IMR-90 (cell line): Measurements from ENCODE around the gene IGLL5. TPM values are rescaled to one million over a fixed set of nuclear protein-coding genes. Genes with fewer than 3 reads are reported as not detected.

Experiments used
- ATAC-seq: fragments of 200-7000 bp; cut with Tn5 transposase; 2 replicates; pipeline ENCODE4 v1.9.1; 2020; ENCODE audit warnings: low read depth, mild to moderate bottlenecking, moderate library complexity
- BruUV-seq: library from RNA; stranded (reverse); fragments of 400-500 nt; replicated peaks from 2 replicates; lab custom pipeline; 2021; lab: Mats Ljungman, UMichigan
- CTCF ChIA-PET: fragments of 300-600 bp; formaldehyde crosslinking; extraction: SDS; loops from one replicate; lab custom pipeline; 2021; ENCODE audit warnings: antibody characterized with exemption; lab: Yijun Ruan, JAX
- POLR2A ChIA-PET: fragments of 300-600 bp; sonication (Branson Sonifier 250); formaldehyde crosslinking; loops from one replicate; lab custom pipeline; 2022; ENCODE audit warnings: antibody characterized with exemption; ENCODE audit not compliant: unreplicated experiment; lab: Charles Lee
- DNase-seq: peaks from one replicate; pipeline ENCODE4 v3.0.0; 2013
- H2AFZ ChIP-seq: replicated peaks from 2 replicates; pipeline ENCODE3; 2013; ENCODE audit warnings: low read length, mild to moderate bottlenecking; ENCODE audit not compliant: poor library complexity
- H2AK5ac ChIP-seq: 2 replicates; pipeline ENCODE4 v1.6.1; 2013; ENCODE audit warnings: low read depth, low read length, inconsistent platforms
- H2AK9ac ChIP-seq: replicated peaks from 2 replicates; pipeline ENCODE3; 2013; ENCODE audit warnings: mild to moderate bottlenecking, low read depth, low read length, moderate library complexity; ENCODE audit not compliant: poor library complexity
- H2BK120ac ChIP-seq: 2 replicates; pipeline ENCODE4 v1.6.1; 2013; ENCODE audit warnings: low read depth, low read length, inconsistent platforms
- H2BK15ac ChIP-seq: 3 replicates; pipeline ENCODE4 v1.6.1; 2013; ENCODE audit warnings: low read depth, low read length, inconsistent platforms
- H2BK20ac ChIP-seq: 2 replicates; pipeline ENCODE4 v1.6.1; 2013; ENCODE audit warnings: low read depth, mild to moderate bottlenecking, inconsistent platforms, low read length, moderate library complexity
- H2BK5ac ChIP-seq: 2 replicates; pipeline ENCODE4 v1.6.1; 2013; ENCODE audit warnings: mild to moderate bottlenecking, low read depth, low read length, inconsistent platforms; ENCODE audit not compliant: poor library complexity, severe bottlenecking
- H3K14ac ChIP-seq: replicated peaks from 2 replicates; pipeline ENCODE4 v1.6.1; 2013; ENCODE audit warnings: low read depth, low read length, inconsistent platforms
- H3K18ac ChIP-seq: 2 replicates; pipeline ENCODE4 v1.6.1; 2013; ENCODE audit warnings: low read depth, low read length, control low read depth
- H3K23ac ChIP-seq: 2 replicates; pipeline ENCODE4 v1.6.1; 2013; ENCODE audit warnings: low read depth, low read length, inconsistent platforms
- H3K27ac ChIP-seq: 2 replicates; pipeline ENCODE4 v1.5.1; 2013; ENCODE audit warnings: mild to moderate bottlenecking, control low read depth, low read length; ENCODE audit not compliant: insufficient read depth
- H3K27me3 ChIP-seq: 2 replicates; pipeline ENCODE4 v1.6.1; 2013; ENCODE audit warnings: low read length; ENCODE audit not compliant: control insufficient read depth, insufficient read depth
- H3K36me3 ChIP-seq: 2 replicates; pipeline ENCODE4 v1.6.1; 2013; ENCODE audit warnings: low read length, mixed read lengths; ENCODE audit not compliant: control insufficient read depth, insufficient read depth
- H3K4ac ChIP-seq: 2 replicates; pipeline ENCODE4 v1.6.1; 2013; ENCODE audit warnings: low read depth, low read length, inconsistent platforms
- H3K4me1 ChIP-seq: 2 replicates; pipeline ENCODE4 v1.6.1; 2013; ENCODE audit warnings: low read length, mixed read lengths; ENCODE audit not compliant: control insufficient read depth, insufficient read depth
- H3K4me2 ChIP-seq: 2 replicates; pipeline ENCODE4 v1.6.1; 2013; ENCODE audit warnings: low read depth, mild to moderate bottlenecking, control low read depth, low read length, moderate library complexity
- H3K4me3 ChIP-seq: 2 replicates; pipeline ENCODE4 v1.5.1; 2013; ENCODE audit warnings: low read depth, mild to moderate bottlenecking, control low read depth, low read length, moderate library complexity; ENCODE audit not compliant: insufficient read depth
- H3K56ac ChIP-seq: 2 replicates; pipeline ENCODE4 v1.6.1; 2013; ENCODE audit warnings: low read length, inconsistent platforms; ENCODE audit not compliant: insufficient read depth; ENCODE audit errors: extremely low read depth
- H3K79me1 ChIP-seq, 2 experiments: 2 replicates each; pipeline ENCODE4 v1.6.1; 2013; ENCODE audit warnings: low read length in 2 of 2, inconsistent platforms in 1 of 2, low read depth in 1 of 2
- H3K9ac ChIP-seq: 2 replicates; pipeline ENCODE4 v1.6.1; 2013; ENCODE audit warnings: low read depth, low read length, control low read depth
- H3K9me1 ChIP-seq: 2 replicates; pipeline ENCODE4 v1.6.1; 2013; ENCODE audit warnings: low read length, inconsistent platforms; ENCODE audit not compliant: insufficient read depth
- H3K9me3 ChIP-seq: 2 replicates; pipeline ENCODE4 v1.6.1; 2013; ENCODE audit warnings: low read length; ENCODE audit not compliant: control insufficient read depth, insufficient read depth
- H4K20me1 ChIP-seq: 2 replicates; pipeline ENCODE4 v1.6.1; 2013; ENCODE audit warnings: low read length, inconsistent platforms; ENCODE audit not compliant: insufficient read depth
- H4K5ac ChIP-seq: 2 replicates; pipeline ENCODE4 v1.6.1; 2013; ENCODE audit warnings: mild to moderate bottlenecking, low read depth, low read length, control low read depth
- H4K8ac ChIP-seq, 2 experiments: 2 replicates each; pipeline ENCODE4 v1.6.1; 2013; ENCODE audit warnings: low read depth in 2 of 2, low read length in 2 of 2, control low read depth in 1 of 2, inconsistent platforms in 1 of 2
- H4K91ac ChIP-seq: 2 replicates; pipeline ENCODE4 v1.6.1; 2013; ENCODE audit warnings: low read depth, low read length, inconsistent platforms; ENCODE audit not compliant: insufficient read depth
- BHLHE40 ChIP-seq: fragments of 150-350 bp; IDR thresholded peaks from 2 replicates; pipeline ENCODE4 v1.6.1; 2016; ENCODE audit warnings: mild to moderate bottlenecking, low read depth, low read length
- CEBPB ChIP-seq: IDR thresholded peaks from 2 replicates; pipeline ENCODE4 v1.6.1; 2012; ENCODE audit warnings: low read depth, low read length, improper control_type of control experiment
- CHD1 ChIP-seq: IDR thresholded peaks from 2 replicates; pipeline ENCODE4 v1.6.1; 2012; ENCODE audit warnings: low read depth, low read length, improper control_type of control experiment
- CTCF ChIP-seq: conservative IDR thresholded peaks from 2 replicates; pipeline ENCODE4 v1.5.1; 2012; ENCODE audit warnings: mild to moderate bottlenecking, low read depth, low read length, improper control_type of control experiment
- ELK1 ChIP-seq: fragments of 150-350 bp; IDR thresholded peaks from 2 replicates; pipeline ENCODE4 v1.6.1; 2016; ENCODE audit warnings: low read depth, mild to moderate bottlenecking, low read length, moderate library complexity, borderline replicate concordance
- FOS ChIP-seq: fragments of 150-350 bp; IDR thresholded peaks from 2 replicates; pipeline ENCODE4 v1.6.1; 2016; ENCODE audit warnings: low read depth, low read length
- MAFK ChIP-seq: IDR thresholded peaks from 2 replicates; pipeline ENCODE4 v1.6.1; 2012; ENCODE audit warnings: low read depth, low read length, improper control_type of control experiment
- MAZ ChIP-seq: IDR thresholded peaks from 2 replicates; pipeline ENCODE4 v1.6.1; 2012; ENCODE audit warnings: low read depth, mild to moderate bottlenecking, low read length, improper control_type of control experiment, moderate library complexity, borderline replicate concordance
- MXI1 ChIP-seq: IDR thresholded peaks from 2 replicates; pipeline ENCODE4 v1.6.1; 2012; ENCODE audit warnings: low read depth, mild to moderate bottlenecking, low read length, moderate library complexity, borderline replicate concordance
- NFE2L2 ChIP-seq: fragments of 150-350 bp; IDR thresholded peaks from 2 replicates; pipeline ENCODE4 v1.6.1; 2016; ENCODE audit warnings: low read depth, mild to moderate bottlenecking, low read length
- POLR2A ChIP-seq: IDR thresholded peaks from 2 replicates; pipeline ENCODE4 v1.6.1; 2012; ENCODE audit warnings: mild to moderate bottlenecking, low read depth, low read length
- RAD21 ChIP-seq: IDR thresholded peaks from 2 replicates; pipeline ENCODE4 v1.6.1; 2012; ENCODE audit warnings: low read length, improper control_type of control experiment
- RFX5 ChIP-seq: IDR thresholded peaks from 2 replicates; pipeline ENCODE4 v1.8.0; 2012; ENCODE audit warnings: low read depth, mild to moderate bottlenecking, low read length, moderate library complexity
- SMC3 ChIP-seq: fragments of 150-350 bp; IDR thresholded peaks from 2 replicates; pipeline ENCODE4 v1.6.1; 2016; ENCODE audit warnings: low read depth, mild to moderate bottlenecking, antibody characterized with exemption, low read length, moderate library complexity
- USF2 ChIP-seq: fragments of 150-350 bp; IDR thresholded peaks from 2 replicates; pipeline ENCODE4 v1.6.1; 2017; ENCODE audit warnings: mild to moderate bottlenecking, antibody characterized with exemption, low read length, low read depth
- WGBS, 2 experiments: methylation state at CpG; one replicate each; pipeline versions ENCODE4 v1.1.5 to v1.1.7; 2013; ENCODE audit warnings: missing lambda C conversion rate in 2 of 2; ENCODE audit not compliant: insufficient read length in 1 of 2; ENCODE audit errors: extremely low coverage in 2 of 2; 5-methylcytosine and 5-hydroxymethylcytosine counted together
- dilution Hi-C: fragments of 300-500 bp; cut with HindIII; formaldehyde crosslinking; loops from one replicate; pipeline ENCODE4 v1.14.3; 2018; ENCODE audit warnings: low sequenced_read_pairs; ENCODE audit not compliant: unreplicated experiment
- in situ Hi-C: fragments of 300-500 bp; cut with MboI; formaldehyde crosslinking; loops from 3 replicates; pipeline ENCODE4 v1.14.3; 2019; ENCODE audit warnings: low sequenced_read_pairs, inconsistent platforms, mixed read lengths
- intact Hi-C: fragments of 100-400 bp; cut with micrococcal nuclease; formaldehyde crosslinking; loops from 2 replicates; pipeline ENCODE4 v1.10.0; 2022
- polyA plus RNA-seq, 3 experiments: library from polyadenylated mRNA; depleted of rRNA; stranded (reverse); fragments of >200 nt; gene quantifications; 2 replicates each; pipeline ENCODE4 v1.2.3, GENCODE V29; 2012; ENCODE audit warnings: low replicate concordance in 1 of 3
- total RNA-seq: library from RNA; depleted of rRNA; stranded (reverse); fragments of >200 nt; gene quantifications from 2 replicates; pipeline ENCODE4 v1.2.3, GENCODE V29; 2012

The IGLL5 gene
- total and polyA plus RNA-seq, 2 of the 4 experiments (the other 2 are of a cell fraction): not detected

- H3K23ac ChIP-seq: no peak overlapping the region
- DNase-seq (no peak), ATAC-seq (no peak)
- WGBS, 2 experiments: 55% methylated on average over 8 of the region's 8 CpGs; no CpG with 5 or more reads in 1 of the 2 experiments
- no peaks in the 10 kb centered on the region for H4K20me1 ChIP-seq
- in situ Hi-C loops (no loop called here), intact Hi-C loops (no loop called here), dilution Hi-C loops (no loop called here)
- no peak overlapping the region for H2BK15ac ChIP-seq
- H3K56ac ChIP-seq: no peak overlapping the region
- no peak overlapping the region for H4K8ac ChIP-seq
- no peak overlapping the region for H2AK5ac ChIP-seq
- H3K9me1 ChIP-seq: no peaks in the 10 kb centered on the region
- no peaks in the 10 kb centered on the region for H3K4me1 ChIP-seq
- H3K9me3 ChIP-seq: no peaks in the 10 kb centered on the region
- H3K9ac ChIP-seq: no peak overlapping the region
- H3K27me3 ChIP-seq: peaks cover 14% of the 10 kb centered on the region; the same call in 1 of the 2 replicates
- BruUV-seq: no TSS peak
- H3K79me1 ChIP-seq: no peaks in the 10 kb centered on the region
- H2AFZ ChIP-seq: no peak overlapping the region
- no peak overlapping the region for H4K5ac ChIP-seq
- ChIA-PET CTCF (no interaction called here), POLR2A (no interaction called here)
- H2AK9ac ChIP-seq: no peak overlapping the region
- H3K4ac ChIP-seq: no peak overlapping the region
- H2BK20ac ChIP-seq: no peak overlapping the region
- H3K36me3 ChIP-seq: no peaks in the 10 kb centered on the region
- H3K18ac ChIP-seq: no peak overlapping the region
- H3K4me2 ChIP-seq: no peak overlapping the region
- TF ChIP-seq ELK1 (no peak), NFE2L2 (no peak), USF2 (no peak), FOS (no peak), POLR2A (no peak), RFX5 (no peak), MAFK (no peak), SMC3 (no peak), CHD1 (no peak), MXI1 (no peak), CTCF (no peak), CEBPB (no peak), RAD21 (no peak), BHLHE40 (no peak), MAZ (no peak)
- no peak overlapping the region for H2BK5ac ChIP-seq
- no peak overlapping the region for H2BK120ac ChIP-seq
- no peak overlapping the region for H3K14ac ChIP-seq
- H4K91ac ChIP-seq: no peak overlapping the region
- no peak overlapping the region for H3K4me3 ChIP-seq
- H3K27ac ChIP-seq: no peak overlapping the region
Observed at GRCh38 chr22:22901578-22902218, 14.1 kb downstream of the IGLL5 start.
